OCI-LY1 (cell line): ENCODE results near the gene TBC1D16.

Experiments
- EZH2 ChIP-seq: fragments of 200-600 bp; sonication (generic), shearing (Covaris generic); IDR thresholded peaks from 2 replicates; pipeline ENCODE4 v1.8.0; 2017; ENCODE audit warnings: borderline replicate concordance, mixed run types, mild to moderate bottlenecking, antibody characterized with exemption, low read length, moderate library complexity, mixed read lengths
- TF ChIP-seq, protein P1 (sequence below): fragments of 200-600 bp; sonication (generic), shearing (Covaris generic); IDR thresholded peaks from 2 replicates; pipeline ENCODE4 v1.5.1; 2017; ENCODE audit warnings: mild to moderate bottlenecking, antibody characterized with exemption, low read length, moderate library complexity, mixed read lengths

DNA sequence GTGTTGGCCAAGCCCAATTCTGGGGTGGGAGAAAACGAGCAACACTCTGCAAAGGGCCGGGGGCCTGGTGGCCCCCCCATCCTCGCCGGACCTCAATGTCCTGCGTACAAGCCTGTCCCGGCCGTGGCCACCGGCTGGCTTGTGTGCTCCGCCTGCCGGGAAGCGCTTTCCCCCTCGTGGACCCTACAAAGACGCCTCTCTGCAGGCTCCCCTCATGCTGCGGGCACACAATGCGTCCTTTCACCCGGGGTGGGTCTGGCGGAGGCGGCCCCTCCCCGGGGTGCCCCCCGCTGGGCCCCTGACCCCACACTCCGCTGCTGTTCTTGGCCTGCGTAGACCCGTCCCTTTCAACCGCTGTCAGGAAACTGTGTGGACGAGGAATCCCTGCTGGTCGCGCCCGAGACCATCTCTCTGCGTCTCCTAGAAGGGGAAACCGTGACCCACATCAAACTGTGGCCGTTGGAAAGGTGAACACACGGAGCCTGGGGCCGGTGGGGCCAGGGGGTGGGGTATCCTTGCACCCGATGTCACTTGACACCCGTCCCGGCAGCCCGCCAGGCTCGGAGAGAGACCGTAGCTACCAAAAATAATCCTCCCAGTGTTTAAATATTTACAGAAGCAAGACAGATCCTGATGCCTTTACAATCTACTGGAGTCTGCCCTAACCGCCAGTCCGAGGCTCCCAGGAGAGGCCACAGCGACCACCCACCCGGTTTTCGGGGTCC lies 43.6 kb downstream of the TBC1D16 start:
- TF ChIP-seq, protein P1, sequence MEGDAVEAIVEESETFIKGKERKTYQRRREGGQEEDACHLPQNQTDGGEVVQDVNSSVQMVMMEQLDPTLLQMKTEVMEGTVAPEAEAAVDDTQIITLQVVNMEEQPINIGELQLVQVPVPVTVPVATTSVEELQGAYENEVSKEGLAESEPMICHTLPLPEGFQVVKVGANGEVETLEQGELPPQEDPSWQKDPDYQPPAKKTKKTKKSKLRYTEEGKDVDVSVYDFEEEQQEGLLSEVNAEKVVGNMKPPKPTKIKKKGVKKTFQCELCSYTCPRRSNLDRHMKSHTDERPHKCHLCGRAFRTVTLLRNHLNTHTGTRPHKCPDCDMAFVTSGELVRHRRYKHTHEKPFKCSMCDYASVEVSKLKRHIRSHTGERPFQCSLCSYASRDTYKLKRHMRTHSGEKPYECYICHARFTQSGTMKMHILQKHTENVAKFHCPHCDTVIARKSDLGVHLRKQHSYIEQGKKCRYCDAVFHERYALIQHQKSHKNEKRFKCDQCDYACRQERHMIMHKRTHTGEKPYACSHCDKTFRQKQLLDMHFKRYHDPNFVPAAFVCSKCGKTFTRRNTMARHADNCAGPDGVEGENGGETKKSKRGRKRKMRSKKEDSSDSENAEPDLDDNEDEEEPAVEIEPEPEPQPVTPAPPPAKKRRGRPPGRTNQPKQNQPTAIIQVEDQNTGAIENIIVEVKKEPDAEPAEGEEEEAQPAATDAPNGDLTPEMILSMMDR: no peak
- no peak for TF ChIP-seq EZH2
